A204.1 (cell line): ENCODE results near the gene VPS39.

Experiments
- FAIRE-seq: peaks from 2 replicates; lab custom pipeline; 2012; peaks lifted over from hg19 to GRCh38; lab: Jason Lieb, UNC

The VPS39 gene

GRCh38 chr15:42130246-42130986, 77.7 kb downstream of the VPS39 start:
- FAIRE-seq = no peak

DNA sequence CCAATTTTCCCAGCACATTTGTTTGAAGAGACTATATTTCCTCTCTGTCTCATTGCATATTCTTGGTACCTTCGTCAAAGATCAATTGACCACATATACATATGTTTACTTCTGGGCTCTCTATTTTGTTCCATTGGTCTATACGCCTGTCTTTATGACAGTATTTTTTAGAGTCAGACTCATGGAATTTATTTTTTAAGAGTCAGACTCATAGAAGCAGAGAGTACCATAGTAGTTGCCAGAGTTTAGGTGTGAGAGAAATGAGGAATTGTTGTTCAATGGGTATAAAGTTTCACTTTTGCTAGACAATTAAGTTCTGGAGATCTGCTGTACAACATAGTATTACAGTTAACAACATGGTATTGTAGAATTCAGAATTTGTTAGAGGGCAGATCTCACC, 78.7 kb downstream of the VPS39 start:
- FAIRE-seq = no peak

GRCh38 chr15:42128476-42128875, 79.6 kb downstream of the VPS39 start:
- FAIRE-seq = no peak

- FAIRE-seq = no peak
Observed at GRCh38 chr15:42123546-42123945, 84.6 kb downstream of the VPS39 start.

GRCh38 chr15:42121682-42122081, 86.4 kb downstream of the VPS39 start:
- FAIRE-seq = no peak

- no peak for FAIRE-seq
Observed at GRCh38 chr15:42121021-42121420, 87.1 kb downstream of the VPS39 start.

DNA sequence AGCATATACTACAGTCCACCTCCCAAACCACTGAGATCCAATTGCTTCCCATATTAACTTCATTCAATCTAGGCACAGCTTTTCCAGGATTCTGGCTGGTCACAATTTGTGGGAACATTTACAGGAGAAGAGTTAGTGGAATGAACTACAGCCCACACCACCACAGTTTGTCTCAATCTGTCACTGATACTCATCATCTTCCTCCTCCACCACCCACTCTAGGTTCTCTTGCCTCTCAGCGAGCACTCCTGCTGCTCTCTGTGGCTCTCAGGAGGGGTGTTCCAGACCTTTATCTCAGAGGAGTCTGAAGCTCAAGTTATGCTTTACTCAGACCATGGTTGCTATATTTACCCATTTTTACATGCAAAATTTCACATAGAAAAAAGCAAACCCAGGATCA, 87.8 kb downstream of the VPS39 start:
- FAIRE-seq = no peak

- no peak for FAIRE-seq
Observed at GRCh38 chr15:42119446-42119760, 88.7 kb downstream of the VPS39 start.

DNA sequence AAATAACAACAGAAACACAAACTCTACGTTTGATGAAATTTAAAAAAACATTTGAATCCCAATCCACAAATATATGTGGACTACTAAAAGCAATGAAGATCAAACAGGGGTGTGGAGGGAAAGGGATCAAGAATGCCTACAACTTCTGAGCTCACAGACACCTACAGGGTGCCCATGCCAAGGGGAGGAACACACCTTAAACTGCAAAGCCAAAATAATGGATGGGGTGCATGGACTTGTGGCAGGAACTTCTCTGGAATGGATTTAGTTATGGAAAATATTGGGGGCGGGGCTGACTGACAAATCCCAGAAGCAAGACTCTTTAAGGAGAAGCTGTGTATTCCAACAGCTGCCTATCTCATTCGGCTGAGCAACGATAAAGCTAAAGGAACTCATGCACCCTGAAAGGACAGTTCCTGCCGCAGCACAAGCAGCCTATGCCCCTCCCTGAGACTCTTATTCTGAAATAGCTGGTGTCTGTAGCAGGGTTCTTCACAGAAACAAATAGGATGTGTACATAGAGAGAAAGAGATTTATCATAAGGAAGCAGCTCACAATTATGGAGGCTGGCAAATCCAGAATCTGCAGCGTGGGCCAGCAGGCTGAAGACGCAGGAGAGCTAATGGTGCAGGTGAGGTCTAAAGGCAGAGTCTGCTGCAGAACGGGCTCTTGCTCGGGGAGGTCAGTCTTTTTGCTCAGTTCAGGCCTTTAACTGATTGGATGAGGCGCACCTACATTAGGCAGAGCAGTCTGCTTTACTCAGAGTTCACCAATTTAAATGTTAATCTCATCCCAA, 89.3 kb downstream of the VPS39 start:
- no peak for FAIRE-seq

GRCh38 chr15:42111924-42112323, 96.2 kb downstream of the VPS39 start:
- no peak for FAIRE-seq

DNA sequence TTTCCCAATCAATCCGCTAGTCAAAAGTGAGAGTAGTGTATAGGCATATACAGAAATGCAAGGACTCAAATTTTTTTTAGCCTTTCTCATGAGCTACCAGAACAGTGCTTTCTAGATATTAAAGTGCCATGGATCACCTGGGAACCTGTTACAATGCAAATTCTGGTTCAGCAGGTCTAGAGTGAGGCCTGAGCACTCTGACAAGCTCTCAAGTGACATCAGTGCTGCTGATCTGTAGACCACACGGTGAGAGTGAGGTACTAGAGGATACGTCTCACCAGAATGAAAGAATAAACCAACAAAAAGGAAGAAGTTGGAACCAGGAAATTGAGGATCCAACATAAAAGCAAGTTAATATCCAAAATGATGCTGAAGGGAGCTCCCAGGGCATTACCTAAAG, 97.7 kb downstream of the VPS39 start:
- FAIRE-seq = no peak

DNA sequence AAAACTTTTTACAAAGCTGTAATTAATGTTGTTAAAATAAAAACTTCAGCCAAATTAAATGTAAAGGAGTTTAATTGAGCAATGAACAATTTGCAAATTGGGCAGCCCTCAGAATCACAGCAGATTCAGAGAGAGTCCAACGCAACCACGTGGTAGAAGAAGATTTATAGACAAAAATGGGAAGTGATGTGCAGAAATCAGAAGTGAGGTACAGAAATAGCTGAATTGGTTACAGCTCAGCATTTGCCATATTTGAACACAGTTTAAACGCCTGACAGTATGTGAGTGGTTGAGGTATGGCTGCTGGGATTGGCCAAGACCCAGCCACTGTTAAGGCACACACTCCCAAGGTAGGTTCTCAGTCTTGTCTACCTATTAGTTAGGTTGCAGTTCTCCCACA, 99.3 kb downstream of the VPS39 start:
- FAIRE-seq = no peak
